A549 (cell line): ENCODE data around the gene SHCBP1L. TPM values are rescaled to one million over a fixed set of nuclear protein-coding genes. Genes with fewer than 3 reads are reported as not detected.

Experiments used
- ATAC-seq, 2 experiments: fragments of 200-7000 bp in 1 of 2; fragments of >200 bp in 1 of 2; cut with Nextera tagmentation in 1 of 2; cut with Tn5 transposase in 1 of 2; 3 replicates each; pipeline versions ENCODE4 v1.8.0 to v1.9.1; 2018 to 2020; ENCODE audit warnings: mild to moderate bottlenecking in 1 of 2, moderate library complexity in 1 of 2
- CTCF ChIA-PET: fragments of 300-600 bp; sonication (Branson Sonifier 250); formaldehyde crosslinking; extraction: SDS; loops from one replicate; lab custom pipeline; 2021; ENCODE audit warnings: antibody characterized with exemption, inconsistent platforms; lab: Yijun Ruan, JAX
- POLR2A ChIA-PET: fragments of 350-600 bp; formaldehyde crosslinking; extraction: SDS; loops from one replicate; lab custom pipeline; 2021; ENCODE audit warnings: antibody characterized with exemption, inconsistent platforms; lab: Yijun Ruan, JAX
- DNase-seq, 2 experiments: peaks; one replicate each; pipeline versions ENCODE4 v3.0.0 to v3.0.0-alpha.2; 2011 to 2016; ENCODE audit warnings: low read depth in 1 of 2, low spot score in 1 of 2
- FAIRE-seq: peaks from 2 replicates; lab custom pipeline; 2011; peaks lifted over from hg19 to GRCh38; lab: Jason Lieb, UNC
- H3K27ac ChIP-seq, 2 experiments: fragments of >200 bp; sonication (Bioruptor Twin); formaldehyde crosslinking; 3 replicates each; pipeline ENCODE4 v1.5.1; 2016 to 2017
- H3K4me1 ChIP-seq: fragments of >200 bp; sonication (Bioruptor Twin); formaldehyde crosslinking; 3 replicates; pipeline ENCODE4 v1.6.1; 2016
- H3K4me2 ChIP-seq: fragments of >200 bp; sonication (Bioruptor Twin); formaldehyde crosslinking; 3 replicates; pipeline ENCODE4 v1.6.1; 2016
- H3K4me3 ChIP-seq: fragments of >200 bp; sonication (Bioruptor Twin); formaldehyde crosslinking; 3 replicates; pipeline ENCODE4 v1.5.1; 2016
- H3K9me3 ChIP-seq: fragments of >200 bp; sonication (Bioruptor Twin); formaldehyde crosslinking; 3 replicates; pipeline ENCODE4 v1.6.1; 2016
- ATOH8 ChIP-seq: fragments of 250-450 bp; sonication (Bioruptor Pico); IDR thresholded peaks from 2 replicates; pipeline ENCODE4 v1.5.0; 2020; ENCODE audit warnings: low read depth, mild to moderate bottlenecking, moderate library complexity
- BHLHE40 ChIP-seq: IDR thresholded peaks from 2 replicates; pipeline ENCODE4 v1.6.1; 2012; ENCODE audit warnings: low read depth, low read length, inconsistent platforms
- CEBPB ChIP-seq, 2 experiments: fragments of >200 bp in 1 of 2; sonication (Bioruptor Twin) in 1 of 2; formaldehyde crosslinking in 1 of 2; IDR thresholded peaks; 2 replicates each; pipeline ENCODE4 v1.6.1; 2012 to 2016
- CHD2 ChIP-seq: fragments of 150-350 bp; IDR thresholded peaks from 2 replicates; pipeline ENCODE4 v1.6.1; 2014; ENCODE audit warnings: low read length; ENCODE audit not compliant: partially characterized antibody
- E2F6 ChIP-seq: IDR thresholded peaks from 2 replicates; pipeline ENCODE4 v1.6.1; 2012; ENCODE audit warnings: low read depth, borderline replicate concordance
- EHF ChIP-seq: fragments of 250-450 bp; sonication (Bioruptor Pico); IDR thresholded peaks from 2 replicates; pipeline ENCODE4 v1.5.0; 2020; ENCODE audit warnings: mild to moderate bottlenecking
- EP300 ChIP-seq, 2 experiments: fragments of >200 bp; sonication (Bioruptor Twin); formaldehyde crosslinking; IDR thresholded peaks; 2 replicates in 1 of 2; 3 replicates in 1 of 2; pipeline ENCODE4 v1.6.1; 2016 to 2017
- HDAC2 ChIP-seq: fragments of 200-600 bp; sonication (generic); IDR thresholded peaks from 2 replicates; pipeline ENCODE4 v1.6.1; 2016
- HES2 ChIP-seq: fragments of >200 bp; sonication (Bioruptor Twin); formaldehyde crosslinking; IDR thresholded peaks from 2 replicates; pipeline ENCODE4 v1.6.1; 2016
- HEYL ChIP-seq: fragments of 250-450 bp; sonication (Bioruptor Pico); IDR thresholded peaks from 2 replicates; pipeline ENCODE4 v1.8.0; 2021; ENCODE audit warnings: mild to moderate bottlenecking, moderate library complexity
- HMGXB4 ChIP-seq: fragments of 250-450 bp; sonication (Bioruptor Pico); IDR thresholded peaks from 2 replicates; pipeline ENCODE4 v1.5.0; 2021; ENCODE audit warnings: mild to moderate bottlenecking, moderate library complexity, borderline replicate concordance
- HOXB13 ChIP-seq: fragments of 250-450 bp; sonication (Bioruptor Pico); IDR thresholded peaks from 2 replicates; pipeline ENCODE4 v1.5.0; 2020; ENCODE audit warnings: low read depth, mild to moderate bottlenecking, moderate library complexity
- HOXB5 ChIP-seq: fragments of 250-450 bp; sonication (Bioruptor Pico); IDR thresholded peaks from 2 replicates; pipeline ENCODE4 v1.5.0; 2020; ENCODE audit warnings: mild to moderate bottlenecking, moderate library complexity
- JUN ChIP-seq, 2 experiments: fragments of >200 bp; sonication (Bioruptor Twin); formaldehyde crosslinking; IDR thresholded peaks; 2 replicates in 1 of 2; 3 replicates in 1 of 2; pipeline ENCODE4 v1.6.1; 2016 to 2017
- JUNB ChIP-seq: fragments of >200 bp; sonication (Bioruptor Twin); formaldehyde crosslinking; IDR thresholded peaks from 2 replicates; pipeline ENCODE4 v1.6.1; 2016
- KDM1A ChIP-seq: fragments of 200-600 bp; sonication (generic); IDR thresholded peaks from 2 replicates; pipeline ENCODE4 v1.6.1; 2016; ENCODE audit warnings: low read depth, mild to moderate bottlenecking
- KDM5A ChIP-seq: fragments of 200-600 bp; sonication (generic); IDR thresholded peaks from 2 replicates; pipeline ENCODE4 v1.6.1; 2016; ENCODE audit warnings: antibody characterized with exemption, mild to moderate bottlenecking
- MAFK ChIP-seq: fragments of 450-650 bp; IDR thresholded peaks from 2 replicates; pipeline ENCODE4 v1.6.1; 2014; ENCODE audit not compliant: partially characterized antibody
- MAX ChIP-seq: IDR thresholded peaks from 2 replicates; pipeline ENCODE4 v1.6.1; 2012
- MYC ChIP-seq: IDR thresholded peaks from 2 replicates; pipeline ENCODE4 v1.6.1; 2012; ENCODE audit warnings: mild to moderate bottlenecking, inconsistent platforms, low read length, improper control_type of control experiment, borderline replicate concordance
- PBX3 ChIP-seq: IDR thresholded peaks from 2 replicates; pipeline ENCODE4 v1.6.1; 2012
- RAD21 ChIP-seq, 2 experiments: fragments of >200 bp in 1 of 2; sonication (Bioruptor Twin) in 1 of 2; formaldehyde crosslinking in 1 of 2; IDR thresholded peaks in 1 of 2; conservative IDR thresholded peaks in 1 of 2; 2 replicates in 1 of 2; 3 replicates in 1 of 2; pipeline ENCODE4 v1.6.1; 2012 to 2018; ENCODE audit warnings: inconsistent platforms in 1 of 2
- RARB ChIP-seq: fragments of 250-450 bp; sonication (Bioruptor Pico); IDR thresholded peaks from 2 replicates; pipeline ENCODE4 v1.8.0; 2021; ENCODE audit warnings: mild to moderate bottlenecking, moderate library complexity
- REST ChIP-seq: fragments of 200-600 bp; sonication (generic); IDR thresholded peaks from 2 replicates; pipeline ENCODE4 v1.6.1; 2016; ENCODE audit warnings: antibody characterized with exemption, mild to moderate bottlenecking, moderate library complexity
- RNF2 ChIP-seq: fragments of 200-600 bp; sonication (generic); IDR thresholded peaks from 2 replicates; pipeline ENCODE4 v1.6.1; 2016; ENCODE audit warnings: low read depth, mild to moderate bottlenecking, antibody characterized with exemption, moderate library complexity, borderline replicate concordance
- SMC3 ChIP-seq: fragments of >200 bp; sonication (Bioruptor Twin); formaldehyde crosslinking; IDR thresholded peaks from 3 replicates; pipeline ENCODE4 v1.6.1; 2018; ENCODE audit warnings: inconsistent platforms
- SREBF2 ChIP-seq: fragments of 450-650 bp; IDR thresholded peaks from 2 replicates; pipeline ENCODE4 v1.6.1; 2014; ENCODE audit warnings: mild to moderate bottlenecking, moderate library complexity
- TFCP2L1 ChIP-seq: fragments of 250-450 bp; sonication (Bioruptor Pico); IDR thresholded peaks from 2 replicates; pipeline ENCODE4 v1.5.0; 2021; ENCODE audit warnings: mild to moderate bottlenecking
- ZFP36 ChIP-seq: fragments of 450-650 bp; IDR thresholded peaks from 2 replicates; pipeline ENCODE4 v1.6.1; 2014; ENCODE audit warnings: borderline replicate concordance; ENCODE audit not compliant: partially characterized antibody
- ZNF302 ChIP-seq: fragments of 250-450 bp; sonication (Bioruptor Pico); IDR thresholded peaks from 2 replicates; pipeline ENCODE4 v1.9.0; 2021; ENCODE audit warnings: inconsistent platforms, mild to moderate bottlenecking, moderate library complexity
- ZSCAN20 ChIP-seq: fragments of 250-450 bp; sonication (Bioruptor Pico); IDR thresholded peaks from 2 replicates; pipeline ENCODE4 v1.8.0; 2022; ENCODE audit warnings: mild to moderate bottlenecking, moderate library complexity
- WGBS: methylation state at CpG from one replicate; pipeline ENCODE4 v1.1.6; 2017; ENCODE audit errors: missing lambda C conversion rate; 5-methylcytosine and 5-hydroxymethylcytosine counted together
- polyA plus RNA-seq, 4 experiments: library from polyadenylated mRNA; depleted of rRNA in 3 of 4; stranded (reverse); fragments of >200 nt; fragmentation: RNase III in 1 of 4; extraction: RNeasy Plus Mini Kit Qiagen cat#74134 plus additional on column Dnase treatment in 1 of 4; gene quantifications; 2 replicates in 3 of 4; 3 replicates in 1 of 4; pipeline ENCODE4 v1.2.3, GENCODE V29; 2011 to 2017

The SHCBP1L gene
- polyA plus RNA-seq, 2 of the 4 experiments (the other 2 are of a cell fraction), result not detected

- FAIRE-seq (no peak), ATAC-seq (no peak), DNase-seq (no peak)
- no peak for TF ChIP-seq KDM5A
- no peak for TF ChIP-seq TFCP2L1 (CRISPR knock-in tag)
- TF ChIP-seq HES2, result no peak
- no peak for TF ChIP-seq CEBPB (IDR thresholded peaks at IDR 0.05)
- TF ChIP-seq JUN (IDR thresholded peaks at IDR 0.05), result no peak
- no peak for TF ChIP-seq REST
- no peak for TF ChIP-seq PBX3
- no peak for TF ChIP-seq ATOH8 (CRISPR knock-in tag)
- TF ChIP-seq SREBF2, result no peak
- no peak for TF ChIP-seq E2F6
- TF ChIP-seq SMC3, result no peak
- TF ChIP-seq HOXB5, result no peak
- TF ChIP-seq RNF2, result no peak
- no peak for TF ChIP-seq KDM1A
- no peak for TF ChIP-seq MAX
- no peak for TF ChIP-seq HEYL (CRISPR knock-in tag)
- TF ChIP-seq HDAC2, result no peak
- ChIA-PET POLR2A (no interaction called here), CTCF (interaction anchor here (1.7 kb wide), 1 partner anchor 22 kb away, joined by 4 read pairs; no protein-coding TSS in a partner anchor)
- Histone ChIP-seq H3K9me3 (no peaks in the 10 kb centered on the region), H3K4me2 (no peak overlapping the region), H3K27ac (no peak overlapping the region), H3K4me1 (peaks cover 15% of the 10 kb centered on the region; the same call in 2 of the 3 replicates), H3K4me3 (no peak overlapping the region)
Measured at GRCh38 chr1:182998482-182998881, 45.5 kb upstream of the SHCBP1L start.

GRCh38 chr1:182996816-182997215 is 43.9 kb upstream of the SHCBP1L start:
- ATAC-seq (no peak), FAIRE-seq (no peak), DNase-seq (no peak)
- no peaks in the 10 kb centered on the region for H3K4me1 ChIP-seq
- ChIA-PET POLR2A (no interaction called here), CTCF (interaction anchor here (1.4 kb wide), 1 partner anchor 34 kb away, joined by 4 read pairs; no protein-coding TSS in a partner anchor)
- H3K4me2 ChIP-seq, result no peak overlapping the region
- no peak overlapping the region for H3K27ac ChIP-seq
- 84% methylated on average over 1 of the region's 1 CpG for WGBS
- no peaks in the 10 kb centered on the region for H3K9me3 ChIP-seq
- TF ChIP-seq ZNF302 (no peak), ZFP36 (no peak), KDM5A (no peak), CHD2 (no peak), HOXB13 (CRISPR knock-in tag) (no peak), ZSCAN20 (no peak), EHF (CRISPR knock-in tag) (no peak), EP300 (IDR thresholded peaks at IDR 0.05) (no peak), RARB (CRISPR knock-in tag) (no peak), RAD21 (conservative IDR thresholded peaks at IDR 0.05 in 1 of 2, IDR thresholded peaks at IDR 0.05 in 1 of 2) (no peak), MYC (no peak), MAFK (no peak), JUNB (no peak), HDAC2 (no peak), HMGXB4 (CRISPR knock-in tag) (no peak), BHLHE40 (no peak), HEYL (CRISPR knock-in tag) (no peak)
- no peak overlapping the region for H3K4me3 ChIP-seq
